Hepatocyte (in vitro differentiated cells): ENCODE data around the gene TNFRSF6B. TPM values are rescaled to one million over a fixed set of nuclear protein-coding genes. Genes with fewer than 3 reads are reported as not detected.

Experiments
- DNase-seq: peaks from one replicate; pipeline ENCODE4 v3.0.0-alpha.2; 2016; ENCODE audit warnings: low spot score
- H2AFZ ChIP-seq: fragments of 200-600 bp; sonication (generic); 2 replicates; pipeline ENCODE4 v1.6.0; 2016; ENCODE audit warnings: antibody characterized with exemption, mild to moderate bottlenecking
- H3K27ac ChIP-seq: fragments of 200-600 bp; sonication (generic); 2 replicates; pipeline ENCODE4 v1.5.1; 2016; ENCODE audit warnings: mild to moderate bottlenecking
- H3K27me3 ChIP-seq: fragments of 200-600 bp; sonication (generic); 2 replicates; pipeline ENCODE4 v1.6.1; 2016
- H3K36me3 ChIP-seq: fragments of 200-600 bp; sonication (generic); replicated peaks from 2 replicates; pipeline ENCODE4 v1.5.1; 2016; ENCODE audit warnings: low read depth; ENCODE audit not compliant: insufficient read depth
- H3K4me1 ChIP-seq: fragments of 200-600 bp; sonication (generic); 2 replicates; pipeline ENCODE4 v1.5.1; 2016; ENCODE audit warnings: mild to moderate bottlenecking, moderate library complexity; ENCODE audit not compliant: insufficient read depth
- H3K4me2 ChIP-seq: fragments of 200-600 bp; sonication (generic); 2 replicates; pipeline ENCODE4 v1.6.0; 2016
- H3K4me3 ChIP-seq: fragments of 200-600 bp; sonication (generic); 2 replicates; pipeline ENCODE4 v1.5.1; 2016; ENCODE audit warnings: mild to moderate bottlenecking
- H3K79me2 ChIP-seq: fragments of 200-600 bp; sonication (generic); 2 replicates; pipeline ENCODE4 v1.6.0; 2017; ENCODE audit warnings: mild to moderate bottlenecking
- H3K9me2 ChIP-seq: fragments of 200-600 bp; sonication (generic); replicated peaks from 2 replicates; pipeline ENCODE4 v1.6.0; 2017; ENCODE audit warnings: mild to moderate bottlenecking; ENCODE audit not compliant: insufficient read depth
- H3K9me3 ChIP-seq: fragments of 200-600 bp; sonication (generic); 2 replicates; pipeline ENCODE4 v1.5.1; 2016; ENCODE audit warnings: low read depth, mild to moderate bottlenecking
- H4K20me1 ChIP-seq: fragments of 200-600 bp; sonication (generic); 2 replicates; pipeline ENCODE4 v1.6.0; 2016; ENCODE audit warnings: mild to moderate bottlenecking; ENCODE audit not compliant: insufficient read depth, poor library complexity, severe bottlenecking
- CTCF ChIP-seq: fragments of 200-600 bp; sonication (generic); IDR thresholded peaks from 2 replicates; pipeline ENCODE4 v1.5.1; 2016; ENCODE audit warnings: antibody characterized with exemption, mild to moderate bottlenecking; ENCODE audit not compliant: poor library complexity
- EZH2 ChIP-seq: fragments of 200-600 bp; sonication (generic); IDR thresholded peaks from 2 replicates; pipeline ENCODE4 v1.6.1; 2016; ENCODE audit warnings: antibody characterized with exemption, mild to moderate bottlenecking, borderline replicate concordance
- EZH2phosphoT487 ChIP-seq: fragments of 200-600 bp; sonication (generic); IDR thresholded peaks from one replicate; pipeline ENCODE4 v1.6.1; 2018; ENCODE audit warnings: antibody characterized with exemption, mild to moderate bottlenecking, low read depth, moderate library complexity; ENCODE audit not compliant: unreplicated experiment, severe bottlenecking
- WGBS: methylation state at CpG from one replicate; pipeline ENCODE4 v1.1.6; 2016; ENCODE audit warnings: low lambda C conversion rate; ENCODE audit errors: missing lambda C conversion rate; 5-methylcytosine and 5-hydroxymethylcytosine counted together
- polyA plus RNA-seq: library from polyadenylated mRNA; unstranded; fragments of >200 nt; fragmentation: Nextera tagmentation; extraction: Ambion mirVana; gene quantifications from 2 replicates; pipeline ENCODE4 v1.2.1, GENCODE V29; 2016
- total RNA-seq: library from RNA; depleted of rRNA; stranded (reverse); fragments of >200 nt; gene quantifications from 2 replicates; pipeline ENCODE4 v1.2.3, GENCODE V29; 2014

TNFRSF6B gene
- total and polyA plus RNA-seq, 2 experiments from 2014 or later: 0.97 to 4.2 TPM

GRCh38 chr20:63731410-63731809 is 35.0 kb downstream of the TNFRSF6B start:
- no peak for DNase-seq
- Histone ChIP-seq H3K4me2 (no peak overlapping the region), H3K4me3 (no peak overlapping the region), H3K27ac (no peak overlapping the region), H3K4me1 (peaks cover 4% of the 10 kb centered on the region), H3K9me2 (no peaks in the 10 kb centered on the region), H3K79me2 (peaks cover 14% of the 10 kb centered on the region), H4K20me1 (no peaks in the 10 kb centered on the region), H3K27me3 (no peaks in the 10 kb centered on the region), H2AFZ (no peak overlapping the region), H3K36me3 (no peaks in the 10 kb centered on the region), H3K9me3 (no peaks in the 10 kb centered on the region)
- WGBS: 97% methylated on average over 5 of the region's 5 CpGs
- TF ChIP-seq EZH2 (no peak), CTCF (no peak), EZH2phosphoT487 (no peak)

GRCh38 chr20:63732118-63733095 is 36.0 kb downstream of the TNFRSF6B start:
- H3K27me3 ChIP-seq: no peaks in the 10 kb centered on the region
- TF ChIP-seq CTCF (no peak), EZH2 (no peak), EZH2phosphoT487 (no peak)
- H3K4me2 ChIP-seq: no peak overlapping the region
- peaks cover 3% of the 10 kb centered on the region for H3K4me1 ChIP-seq
- H3K9me2 ChIP-seq: no peaks in the 10 kb centered on the region
- no peaks in the 10 kb centered on the region for H3K36me3 ChIP-seq
- peaks cover 11% of the 10 kb centered on the region for H3K79me2 ChIP-seq
- no peaks in the 10 kb centered on the region for H3K9me3 ChIP-seq
- no peak overlapping the region for H2AFZ ChIP-seq
- WGBS: 90% methylated on average over 38 of the region's 38 CpGs
- H3K27ac ChIP-seq: no peak overlapping the region
- no peak overlapping the region for H3K4me3 ChIP-seq
- no peaks in the 10 kb centered on the region for H4K20me1 ChIP-seq
- no peak for DNase-seq

DNA sequence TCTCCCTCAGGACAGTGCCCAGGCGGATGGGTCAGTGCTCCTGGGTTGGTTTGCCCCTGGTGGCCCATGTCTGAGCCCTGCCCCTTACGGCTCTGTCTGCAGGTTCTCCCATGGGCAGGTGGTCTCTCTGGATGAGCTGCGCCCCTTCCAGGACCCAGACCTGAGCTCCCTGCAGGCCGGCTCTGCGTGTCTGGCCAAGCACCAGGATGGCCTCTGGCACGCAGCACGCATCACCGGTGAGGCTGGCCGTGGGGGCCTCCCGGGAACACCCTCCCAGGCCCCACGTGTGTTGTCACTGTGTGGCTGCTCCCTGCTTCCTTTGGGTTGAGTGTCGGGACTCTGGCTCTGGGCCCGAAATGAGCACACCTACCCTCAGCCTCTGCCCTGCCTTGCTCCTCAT is 36.7 kb downstream of the TNFRSF6B start:
- H3K27me3 ChIP-seq: no peaks in the 10 kb centered on the region
- H3K36me3 ChIP-seq: no peaks in the 10 kb centered on the region
- H3K4me2 ChIP-seq: no peak overlapping the region
- H3K4me3 ChIP-seq: no peak overlapping the region
- H4K20me1 ChIP-seq: no peaks in the 10 kb centered on the region
- WGBS: 100% methylated on average over 13 of the region's 13 CpGs
- no peak for TF ChIP-seq EZH2
- no peak for TF ChIP-seq CTCF
- no peak for TF ChIP-seq EZH2phosphoT487
- no peak for DNase-seq
- H2AFZ ChIP-seq: no peak overlapping the region
- H3K9me3 ChIP-seq: no peaks in the 10 kb centered on the region
- H3K4me1 ChIP-seq: peaks cover 9% of the 10 kb centered on the region
- H3K79me2 ChIP-seq: peaks cover 7% of the 10 kb centered on the region
- no peaks in the 10 kb centered on the region for H3K9me2 ChIP-seq
- H3K27ac ChIP-seq: no peak overlapping the region
